Stimulated activated naive CD8-positive, alpha-beta T cell treated with anti-CD3 and anti-CD28 coated beads, Interleukin-15, Interleukin-2, amounts not matched to agents 100 U/mL and 50 U/mL, for 24 hours (primary cell): ENCODE measurements around the gene TNFRSF6B.
A peak's percentile ranks its signal among the peaks of the same experiment; 100 is the strongest.

Source experiments
- ATAC-seq: fragments of 150-1000 bp; cut with Tn5 transposase; one replicate; pipeline ENCODE4 v1.10.0; 2021
- DNase-seq: peaks from one replicate; pipeline ENCODE4 v3.0.0; 2021

Gene TNFRSF6B

DNA sequence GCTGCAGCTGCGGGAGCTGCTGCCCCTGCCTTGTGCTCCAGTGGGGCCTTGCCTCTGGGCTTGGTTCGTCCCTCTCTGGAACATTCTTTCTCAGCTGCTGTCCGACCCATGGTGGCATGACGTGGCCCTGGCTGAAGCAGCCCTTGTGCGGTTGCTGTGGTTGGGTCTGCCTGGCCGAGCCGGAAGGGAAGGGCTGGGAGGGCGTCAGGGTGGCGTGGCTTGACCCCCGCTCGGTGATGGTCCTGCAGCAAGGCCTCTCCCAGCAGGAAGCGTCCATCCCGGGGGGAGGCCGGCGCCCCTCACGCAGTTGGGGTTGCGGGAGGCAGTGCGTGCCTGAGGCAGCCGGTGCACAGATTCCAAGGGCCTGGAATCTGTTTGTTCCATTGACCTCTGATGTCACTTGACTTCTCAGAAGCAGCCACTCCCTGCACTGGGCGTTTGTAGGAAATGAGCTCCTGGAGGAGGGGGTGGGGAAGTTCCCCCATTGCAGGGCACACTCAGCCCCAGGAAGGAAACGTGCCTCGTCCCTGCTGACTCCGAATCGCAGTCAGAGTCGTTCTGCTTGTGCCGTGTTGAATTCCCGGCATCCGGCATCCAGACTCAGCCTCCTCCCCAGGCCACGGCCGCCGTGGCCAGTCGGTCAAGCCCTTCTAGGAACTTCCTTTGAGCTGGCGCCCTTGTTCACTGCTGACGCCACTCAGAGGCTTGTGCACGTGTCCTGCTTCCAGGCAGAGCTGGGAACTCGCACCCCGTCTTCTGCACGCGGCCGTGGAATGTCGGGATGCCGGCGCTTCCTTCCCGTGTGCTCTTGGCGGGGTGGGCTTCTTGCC is 9.7 kb upstream of the TNFRSF6B start:
- DNase-seq (peak; percentile 53), ATAC-seq (peak; percentile 40)

DNA sequence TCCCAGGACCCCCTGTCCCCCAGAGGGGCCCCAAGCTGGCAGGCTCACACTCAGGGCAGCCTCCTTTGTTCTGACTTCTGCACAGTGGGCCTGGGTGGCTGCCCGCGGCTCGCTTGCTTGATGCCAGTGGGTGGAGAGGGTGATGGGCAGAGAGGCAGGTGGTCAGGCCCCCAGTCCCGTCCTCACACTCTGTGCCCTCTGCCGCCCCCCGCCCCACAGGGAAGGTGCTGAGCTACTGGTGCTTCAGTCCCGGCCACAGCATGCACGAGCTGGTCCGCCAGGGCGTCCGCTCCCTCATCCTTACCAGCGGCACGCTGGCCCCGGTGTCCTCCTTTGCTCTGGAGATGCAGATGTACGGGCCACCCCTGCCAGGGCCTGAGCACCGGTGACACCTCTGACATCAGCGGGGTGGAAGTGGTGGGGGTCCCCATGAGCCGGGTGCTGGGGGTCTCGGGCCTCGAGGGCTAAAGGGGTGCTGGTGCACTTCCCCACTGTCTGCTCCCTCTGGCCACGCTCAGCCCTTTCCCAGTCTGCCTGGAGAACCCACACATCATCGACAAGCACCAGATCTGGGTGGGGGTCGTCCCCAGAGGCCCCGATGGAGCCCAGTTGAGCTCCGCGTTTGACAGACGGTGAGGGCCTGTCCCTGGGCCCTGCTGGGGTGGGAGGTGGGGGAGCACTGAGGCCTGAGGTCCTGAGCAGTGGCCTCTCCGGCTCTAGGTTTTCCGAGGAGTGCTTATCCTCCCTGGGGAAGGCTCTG is 8.9 kb upstream of the TNFRSF6B start:
- ATAC-seq (no peak), DNase-seq (no peak)

DNA sequence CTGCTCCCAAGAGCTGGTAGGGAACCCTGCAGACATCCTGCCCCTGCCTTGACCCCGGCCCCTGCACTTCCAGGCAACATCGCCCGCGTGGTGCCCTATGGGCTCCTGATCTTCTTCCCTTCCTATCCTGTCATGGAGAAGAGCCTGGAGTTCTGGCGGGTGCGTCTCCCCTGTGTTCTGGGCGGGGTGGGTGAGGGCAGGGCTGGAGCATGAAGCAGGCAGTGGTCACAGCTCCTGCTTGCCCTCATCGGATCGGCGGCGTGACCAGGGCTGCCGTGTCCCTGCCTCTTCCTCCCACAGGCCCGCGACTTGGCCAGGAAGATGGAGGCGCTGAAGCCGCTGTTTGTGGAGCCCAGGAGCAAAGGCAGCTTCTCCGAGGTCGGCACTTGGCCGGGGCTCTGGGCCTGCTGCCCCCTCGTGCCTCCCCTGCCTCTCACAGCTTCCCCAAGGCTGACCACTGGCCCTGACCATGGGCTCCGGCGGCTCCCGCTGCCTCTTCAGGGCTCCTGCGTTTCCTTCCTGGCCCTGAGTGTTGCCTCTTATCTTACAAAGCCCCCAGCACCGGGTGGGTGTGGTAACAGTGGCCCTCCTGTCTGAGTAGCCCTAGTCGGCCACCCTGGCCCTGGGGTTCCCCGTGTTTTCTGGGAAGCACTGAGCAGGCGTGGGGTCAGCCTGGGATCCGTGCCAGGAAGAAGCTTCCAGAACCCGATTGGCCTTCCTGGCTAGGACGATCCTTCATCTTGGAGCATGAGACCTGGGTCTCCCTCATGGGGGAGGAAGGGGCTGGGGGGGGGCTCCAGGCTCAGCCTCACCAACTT is 8.0 kb upstream of the TNFRSF6B start:
- DNase-seq (no peak), ATAC-seq (no peak)

DNA sequence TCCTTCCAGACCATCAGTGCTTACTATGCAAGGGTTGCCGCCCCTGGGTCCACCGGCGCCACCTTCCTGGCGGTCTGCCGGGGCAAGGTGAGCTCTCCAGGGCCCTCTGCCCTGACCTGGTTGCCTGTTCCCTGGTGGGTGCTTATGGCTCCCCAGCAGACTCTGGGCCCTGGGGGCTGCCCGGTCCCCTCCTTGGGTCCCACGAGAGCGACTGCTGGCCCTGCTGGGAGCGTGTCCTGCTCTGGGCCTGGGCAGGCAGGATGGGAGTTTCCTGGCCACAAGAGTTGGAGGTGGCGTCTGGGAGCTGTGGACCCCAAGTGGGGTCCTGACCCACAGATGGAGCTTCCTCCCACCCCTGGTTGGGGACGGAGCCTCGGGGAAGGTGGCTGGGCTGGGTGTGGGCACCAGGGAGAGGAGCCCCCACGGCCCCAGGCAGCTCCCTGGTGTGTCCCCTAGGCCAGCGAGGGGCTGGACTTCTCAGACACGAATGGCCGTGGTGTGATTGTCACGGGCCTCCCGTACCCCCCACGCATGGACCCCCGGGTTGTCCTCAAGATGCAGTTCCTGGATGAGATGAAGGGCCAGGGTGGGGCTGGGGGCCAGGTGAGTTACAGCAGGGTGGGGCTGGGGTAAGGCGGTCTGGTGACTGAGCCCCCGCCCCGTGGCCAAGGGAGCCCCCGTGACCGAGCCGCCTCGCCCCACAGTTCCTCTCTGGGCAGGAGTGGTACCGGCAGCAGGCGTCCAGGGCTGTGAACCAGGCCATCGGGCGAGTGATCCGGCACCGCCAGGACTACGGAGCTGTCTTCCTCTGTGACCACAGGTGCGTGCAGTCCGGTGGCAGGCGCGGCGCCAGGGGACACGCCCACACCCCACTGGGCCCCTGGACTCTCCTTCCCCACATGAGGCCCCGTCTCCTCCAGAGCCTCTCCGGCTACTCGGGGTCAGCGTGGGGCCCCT is 7.1 kb upstream of the TNFRSF6B start:
- DNase-seq (no peak), ATAC-seq (no peak)

DNA sequence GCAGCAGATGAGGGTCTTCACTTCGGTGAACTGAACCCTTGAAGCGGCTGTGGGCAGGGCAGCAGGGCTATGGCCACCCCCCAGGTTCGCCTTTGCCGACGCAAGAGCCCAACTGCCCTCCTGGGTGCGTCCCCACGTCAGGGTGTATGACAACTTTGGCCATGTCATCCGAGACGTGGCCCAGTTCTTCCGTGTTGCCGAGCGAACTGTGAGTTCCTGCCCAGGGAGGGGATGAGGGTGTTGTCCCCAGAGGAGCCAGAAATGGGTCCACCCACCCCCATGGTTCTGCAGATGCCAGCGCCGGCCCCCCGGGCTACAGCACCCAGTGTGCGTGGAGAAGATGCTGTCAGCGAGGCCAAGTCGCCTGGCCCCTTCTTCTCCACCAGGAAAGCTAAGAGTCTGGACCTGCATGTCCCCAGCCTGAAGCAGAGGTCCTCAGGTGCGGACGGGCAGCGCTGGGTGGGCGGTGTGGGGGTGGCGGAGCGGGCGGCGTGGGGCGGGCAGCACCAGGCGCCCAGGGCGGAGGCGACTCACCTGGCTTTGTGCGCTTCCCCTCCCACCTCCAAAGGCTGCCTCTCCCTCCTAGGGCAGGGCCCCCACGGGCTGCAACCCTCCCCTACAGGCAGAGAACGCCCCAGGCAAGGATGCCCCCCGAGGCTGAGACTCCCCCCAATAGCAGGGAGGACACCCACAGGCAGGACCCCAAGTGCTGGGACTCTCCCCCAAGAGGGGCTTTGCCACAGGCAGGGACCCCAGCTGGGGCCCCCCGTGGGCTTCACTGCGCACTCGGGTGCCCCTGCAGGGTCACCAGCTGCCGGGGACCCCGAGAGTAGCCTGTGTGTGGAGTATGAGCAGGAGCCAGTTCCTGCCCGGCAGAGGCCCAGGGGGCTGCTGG is 6.2 kb upstream of the TNFRSF6B start:
- DNase-seq, result no peak
- ATAC-seq, result no peak

DNA sequence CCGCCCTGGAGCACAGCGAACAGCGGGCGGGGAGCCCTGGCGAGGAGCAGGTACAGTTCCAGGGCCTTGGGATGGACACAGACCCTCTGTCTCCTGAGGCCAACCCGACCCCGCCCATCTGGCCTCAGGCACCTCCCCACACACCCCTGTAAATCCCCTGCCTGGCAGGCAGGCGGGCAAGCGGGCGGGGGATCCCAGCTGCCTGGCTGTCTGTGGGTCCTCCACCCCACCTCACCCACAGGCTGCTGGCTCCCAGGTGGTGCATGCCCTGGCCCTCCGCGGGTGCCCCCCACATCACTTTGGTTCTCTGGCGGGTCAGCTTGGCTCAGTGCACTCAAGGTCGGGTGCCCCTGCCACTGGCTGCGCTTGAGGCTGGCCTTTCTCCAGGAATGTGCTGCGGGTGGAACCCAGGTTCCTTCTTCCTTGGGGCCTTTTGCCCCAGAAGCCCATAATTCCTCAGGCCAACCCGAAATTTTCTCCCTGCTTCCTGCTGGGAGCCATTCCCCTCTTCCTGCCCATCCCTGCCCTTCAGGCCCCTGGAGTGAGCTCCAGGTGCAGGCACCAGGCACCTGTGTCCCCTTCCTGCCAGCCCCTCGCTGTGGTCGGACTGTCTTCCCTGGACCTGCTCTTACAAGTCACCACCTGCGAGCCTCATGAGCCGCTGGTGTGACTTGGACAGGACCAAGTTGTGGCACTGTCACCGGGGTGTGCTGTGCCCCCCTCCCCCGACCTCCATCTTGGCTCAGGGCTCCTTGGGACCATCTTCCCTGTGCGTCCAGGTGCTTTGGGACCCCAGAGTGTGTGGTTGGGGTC is 5.3 kb upstream of the TNFRSF6B start:
- no peak for ATAC-seq
- no peak for DNase-seq

DNA sequence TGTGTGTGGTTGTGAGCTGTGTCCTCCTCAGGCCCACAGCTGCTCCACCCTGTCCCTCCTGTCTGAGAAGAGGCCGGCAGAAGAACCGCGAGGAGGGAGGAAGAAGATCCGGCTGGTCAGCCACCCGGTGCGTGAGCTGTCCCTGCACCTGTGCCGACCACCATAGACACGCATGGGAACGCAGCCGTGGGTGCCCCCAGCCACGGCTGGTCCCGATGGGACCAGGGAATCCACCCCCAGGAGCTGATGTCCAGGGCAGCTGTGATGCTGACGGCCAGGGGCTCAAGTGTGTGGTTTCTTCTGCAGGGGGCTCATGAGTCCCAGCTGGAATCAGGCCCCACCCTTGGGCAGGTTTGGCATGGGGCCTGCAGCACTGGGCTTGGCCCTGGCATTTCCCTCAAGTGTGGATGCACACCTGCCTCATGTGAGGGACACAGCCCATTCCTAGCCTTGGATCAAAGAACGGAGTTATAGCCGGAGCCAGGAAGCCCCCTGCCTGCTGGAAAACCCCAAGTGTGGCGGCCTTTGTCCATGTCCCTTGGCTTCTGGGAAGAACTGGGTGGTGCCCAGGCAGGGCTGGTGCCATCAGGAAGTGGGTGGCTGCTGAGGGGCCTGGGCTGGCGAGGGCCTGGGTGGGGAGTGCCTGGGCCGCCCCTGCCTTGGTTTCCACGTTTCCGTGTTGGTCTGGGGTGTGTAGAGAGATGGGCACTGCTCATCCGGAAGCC is 4.6 kb upstream of the TNFRSF6B start:
- DNase-seq (no peak), ATAC-seq (no peak)

DNA sequence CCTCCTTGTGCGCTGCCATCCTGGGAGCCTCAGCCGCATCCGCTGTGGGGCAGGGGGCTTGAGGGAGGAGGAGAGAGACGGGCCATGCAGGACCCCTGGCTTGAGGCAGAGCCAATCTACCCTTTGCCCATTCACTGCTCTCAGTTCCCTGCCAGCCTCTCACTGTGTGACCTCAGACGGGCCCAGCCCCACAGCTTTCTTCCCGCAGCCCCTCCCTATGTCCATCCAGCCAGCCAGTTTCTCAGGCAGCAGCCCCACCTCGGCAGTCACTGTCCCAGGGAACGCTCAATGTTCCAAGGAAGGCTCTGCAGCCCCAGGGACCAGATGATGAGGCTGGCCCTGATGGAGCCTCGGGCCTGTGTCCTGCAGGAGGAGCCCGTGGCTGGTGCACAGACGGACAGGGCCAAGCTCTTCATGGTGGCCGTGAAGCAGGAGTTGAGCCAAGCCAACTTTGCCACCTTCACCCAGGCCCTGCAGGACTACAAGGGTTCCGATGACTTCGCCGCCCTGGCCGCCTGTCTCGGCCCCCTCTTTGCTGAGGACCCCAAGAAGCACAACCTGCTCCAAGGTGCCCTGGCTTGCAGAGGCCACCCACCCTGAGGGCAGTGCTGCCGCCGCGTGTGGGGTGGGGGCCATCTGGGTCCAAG is 3.9 kb upstream of the TNFRSF6B start:
- DNase-seq, result no peak
- no peak for ATAC-seq

DNA sequence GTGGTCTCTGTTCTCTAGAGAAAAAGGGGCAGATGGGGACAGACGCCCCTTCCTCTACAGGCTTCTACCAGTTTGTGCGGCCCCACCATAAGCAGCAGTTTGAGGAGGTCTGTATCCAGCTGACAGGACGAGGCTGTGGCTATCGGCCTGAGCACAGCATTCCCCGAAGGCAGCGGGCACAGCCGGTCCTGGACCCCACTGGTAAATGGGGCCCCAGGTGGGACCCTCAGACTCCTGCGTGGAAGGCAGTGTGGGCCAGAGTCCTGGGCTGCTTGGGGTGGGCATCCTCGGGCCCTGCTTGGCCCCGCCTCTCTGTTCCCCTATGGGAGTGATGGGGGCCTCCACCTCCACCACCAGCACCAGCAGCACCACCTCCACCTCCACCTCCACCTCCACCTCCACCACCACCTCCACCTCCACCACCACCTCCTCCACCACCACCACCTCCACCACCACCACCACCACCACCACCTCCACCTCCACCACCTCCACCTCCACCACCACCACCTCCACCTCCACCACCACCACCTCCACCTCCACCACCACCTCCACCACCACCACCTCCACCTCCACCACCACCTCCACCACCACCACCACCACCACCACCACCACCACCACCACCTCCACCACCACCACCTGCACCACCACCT is 3.2 kb upstream of the TNFRSF6B start:
- ATAC-seq (no peak), DNase-seq (no peak)

DNA sequence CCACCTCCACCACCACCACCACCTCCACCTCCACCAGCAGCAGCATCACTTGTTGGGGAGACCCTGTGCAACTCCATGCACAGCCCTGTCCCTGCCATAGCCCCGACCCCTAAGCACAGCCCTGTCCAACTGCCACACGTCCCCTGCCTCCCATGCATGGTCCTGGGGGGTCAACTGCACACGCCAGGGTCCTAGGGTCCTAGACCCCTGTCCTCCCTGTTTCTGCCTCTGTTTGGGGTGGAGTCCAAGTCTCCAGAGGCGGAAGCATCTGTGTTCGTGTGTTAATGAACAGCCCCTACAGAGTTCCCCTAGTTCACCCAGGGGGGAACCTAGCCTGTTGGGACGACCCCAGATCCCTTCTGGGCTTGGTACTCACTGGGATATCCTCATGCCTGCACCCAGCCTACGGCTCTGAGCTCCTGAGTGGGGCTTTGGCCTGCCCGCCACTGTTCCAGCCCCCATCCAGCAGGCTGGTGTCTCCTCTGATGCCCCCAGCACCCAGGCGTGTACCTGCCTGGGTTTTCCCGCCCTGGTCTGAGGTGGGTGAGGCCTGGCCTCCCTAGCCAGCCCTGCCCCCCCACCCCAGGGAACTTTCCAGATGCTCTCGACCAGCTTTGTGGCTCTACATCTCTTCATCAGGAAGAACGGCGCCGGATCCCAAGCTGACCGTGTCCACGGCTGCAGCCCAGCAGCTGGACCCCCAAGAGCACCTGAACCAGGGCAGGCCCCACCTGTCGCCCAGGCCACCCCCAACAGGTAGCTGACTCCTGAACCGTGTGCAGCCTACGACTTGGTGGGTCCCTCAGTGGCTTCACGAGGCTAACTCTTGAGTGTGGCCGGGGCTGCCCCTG is 2.5 kb upstream of the TNFRSF6B start:
- DNase-seq (no peak), ATAC-seq (no peak)

DNA sequence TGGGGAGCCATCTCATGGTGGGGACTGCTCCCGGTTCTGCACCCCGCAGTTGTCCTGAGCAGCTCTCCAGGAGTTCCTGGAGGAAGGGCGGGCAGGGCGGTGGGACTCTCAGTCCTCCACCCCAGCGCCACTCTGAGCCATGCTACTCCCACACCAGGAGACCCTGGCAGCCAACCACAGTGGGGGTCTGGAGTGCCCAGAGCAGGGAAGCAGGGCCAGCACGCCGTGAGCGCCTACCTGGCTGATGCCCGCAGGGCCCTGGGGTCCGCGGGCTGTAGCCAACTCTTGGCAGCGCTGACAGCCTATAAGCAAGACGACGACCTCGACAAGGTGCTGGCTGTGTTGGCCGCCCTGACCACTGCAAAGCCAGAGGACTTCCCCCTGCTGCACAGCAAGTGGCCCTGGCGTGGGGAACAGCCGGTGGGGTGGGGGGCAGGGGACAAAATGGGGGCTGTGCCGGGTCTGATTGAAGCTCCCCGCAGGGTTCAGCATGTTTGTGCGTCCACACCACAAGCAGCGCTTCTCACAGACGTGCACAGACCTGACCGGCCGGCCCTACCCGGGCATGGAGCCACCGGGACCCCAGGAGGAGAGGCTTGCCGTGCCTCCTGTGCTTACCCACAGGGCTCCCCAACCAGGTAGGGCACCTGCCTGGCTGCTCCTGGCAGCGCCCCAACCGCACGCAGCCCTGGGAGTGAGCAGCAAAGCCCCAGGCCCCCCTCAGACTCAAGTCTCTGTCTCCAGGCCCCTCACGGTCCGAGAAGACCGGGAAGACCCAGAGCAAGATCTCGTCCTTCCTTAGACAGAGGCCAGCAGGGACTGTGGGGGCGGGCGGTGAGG is 1.6 kb upstream of the TNFRSF6B start:
- ATAC-seq, result no peak
- DNase-seq, result no peak

DNA sequence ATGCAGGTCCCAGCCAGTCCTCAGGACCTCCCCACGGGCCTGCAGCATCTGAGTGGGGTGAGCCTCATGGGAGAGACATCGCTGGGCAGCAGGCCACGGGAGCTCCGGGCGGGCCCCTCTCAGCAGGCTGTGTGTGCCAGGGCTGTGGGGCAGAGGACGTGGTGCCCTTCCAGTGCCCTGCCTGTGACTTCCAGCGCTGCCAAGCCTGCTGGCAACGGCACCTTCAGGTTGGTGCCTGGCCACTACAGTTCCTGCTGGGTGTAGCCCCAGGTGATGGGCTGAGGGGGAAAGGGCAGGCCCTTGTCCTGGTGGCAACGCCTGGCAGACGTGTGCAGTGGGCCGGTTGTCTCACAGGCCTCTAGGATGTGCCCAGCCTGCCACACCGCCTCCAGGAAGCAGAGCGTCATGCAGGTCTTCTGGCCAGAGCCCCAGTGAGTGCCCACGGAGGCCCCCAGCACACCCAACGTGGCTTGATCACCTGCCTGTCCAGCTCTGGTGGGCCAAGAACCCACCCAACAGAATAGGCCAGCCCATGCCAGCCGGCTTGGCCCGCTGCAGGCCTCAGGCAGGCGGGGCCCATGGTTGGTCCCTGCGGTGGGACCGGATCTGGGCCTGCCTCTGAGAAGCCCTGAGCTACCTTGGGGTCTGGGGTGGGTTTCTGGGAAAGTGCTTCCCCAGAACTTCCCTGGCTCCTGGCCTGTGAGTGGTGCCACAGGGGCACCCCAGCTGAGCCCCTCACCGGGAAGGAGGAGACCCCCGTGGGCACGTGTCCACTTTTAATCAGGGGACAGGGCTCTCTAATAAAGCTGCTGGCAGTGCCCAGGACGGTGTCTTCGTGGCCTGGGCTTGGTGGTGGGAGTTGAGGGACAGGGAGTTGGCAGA is 787 bp upstream of the TNFRSF6B start:
- ATAC-seq, result no peak
- DNase-seq, result no peak

DNA sequence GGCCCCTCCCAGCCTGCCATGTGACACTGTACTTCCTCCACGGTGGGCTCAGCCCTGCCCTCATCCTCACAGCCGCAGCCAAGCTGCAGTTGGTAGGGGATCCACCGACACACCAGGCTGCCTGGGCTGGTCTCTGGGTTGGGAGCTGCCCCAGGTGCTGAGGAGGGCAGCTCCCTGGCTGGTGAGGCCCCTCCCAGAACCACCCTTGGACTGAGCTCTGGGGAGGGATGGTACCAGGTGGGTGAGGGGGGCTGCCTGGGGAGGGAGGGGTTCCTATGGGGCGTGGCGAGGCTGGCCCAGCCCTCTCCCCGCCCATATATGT is 185 bp upstream of the TNFRSF6B start:
- DNase-seq (peak; percentile 51), ATAC-seq (peak; percentile 41)

DNA sequence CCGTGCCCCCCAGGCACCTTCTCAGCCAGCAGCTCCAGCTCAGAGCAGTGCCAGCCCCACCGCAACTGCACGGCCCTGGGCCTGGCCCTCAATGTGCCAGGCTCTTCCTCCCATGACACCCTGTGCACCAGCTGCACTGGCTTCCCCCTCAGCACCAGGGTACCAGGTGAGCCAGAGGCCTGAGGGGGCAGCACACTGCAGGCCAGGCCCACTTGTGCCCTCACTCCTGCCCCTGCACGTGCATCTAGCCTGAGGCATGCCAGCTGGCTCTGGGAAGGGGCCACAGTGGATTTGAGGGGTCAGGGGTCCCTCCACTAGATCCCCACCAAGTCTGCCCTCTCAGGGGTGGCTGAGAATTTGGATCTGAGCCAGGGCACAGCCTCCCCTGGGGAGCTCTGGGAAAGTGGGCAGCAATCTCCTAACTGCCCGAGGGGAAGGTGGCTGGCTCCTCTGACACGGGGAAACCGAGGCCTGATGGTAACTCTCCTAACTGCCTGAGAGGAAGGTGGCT is 960 bp downstream of the TNFRSF6B start:
- ATAC-seq (no peak), DNase-seq (no peak)
